KOPT-K1 (cell line): ENCODE results near the gene CR1L.
"Not testable (repeated sequence)": the region's sequence is repeated elsewhere in the genome, so short reads cannot be mapped to it uniquely, and the experiment has no call there.

Experiments used
- H3K27ac ChIP-seq: fragments of 200-600 bp; sonication (generic); 2 replicates; pipeline ENCODE4 v1.5.1; 2016; ENCODE audit warnings: antibody characterized with exemption, mild to moderate bottlenecking, low read depth, low read length; ENCODE audit not compliant: poor library complexity, severe bottlenecking
- H3K36me3 ChIP-seq: fragments of 200-600 bp; sonication (generic); 2 replicates; pipeline ENCODE4 v1.5.1; 2017; ENCODE audit warnings: antibody characterized with exemption, mild to moderate bottlenecking, low read length, moderate library complexity; ENCODE audit not compliant: insufficient read depth
- H3K9me3 ChIP-seq: fragments of 200-600 bp; sonication (generic); 2 replicates; pipeline ENCODE4 v1.5.1; 2017; ENCODE audit warnings: antibody characterized with exemption, low read length, mild to moderate bottlenecking; ENCODE audit not compliant: insufficient read depth, poor library complexity, severe bottlenecking

Gene CR1L

DNA sequence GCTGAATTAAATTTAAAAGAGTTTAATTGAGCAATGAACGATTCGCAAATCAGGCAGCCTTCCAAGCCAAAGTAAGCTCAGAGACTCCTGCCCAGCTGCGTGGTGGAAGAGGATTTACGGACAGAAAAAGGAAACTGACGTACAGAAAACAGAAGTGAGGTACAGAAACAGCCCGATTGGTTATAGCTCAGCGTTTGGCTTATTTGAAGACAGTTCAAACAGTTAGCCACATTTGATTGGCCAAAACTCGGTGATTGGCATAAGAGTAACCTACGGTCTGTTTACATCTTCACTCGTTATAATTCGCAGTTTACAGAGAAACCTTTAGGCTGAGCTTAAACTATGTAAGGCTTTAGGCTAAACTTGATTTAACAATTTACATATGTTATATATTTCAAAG, 46.9 kb downstream of the CR1L start:
- no peaks in the 10 kb centered on the region for H3K36me3 ChIP-seq
- H3K9me3 ChIP-seq, result no peaks in the 10 kb centered on the region

DNA sequence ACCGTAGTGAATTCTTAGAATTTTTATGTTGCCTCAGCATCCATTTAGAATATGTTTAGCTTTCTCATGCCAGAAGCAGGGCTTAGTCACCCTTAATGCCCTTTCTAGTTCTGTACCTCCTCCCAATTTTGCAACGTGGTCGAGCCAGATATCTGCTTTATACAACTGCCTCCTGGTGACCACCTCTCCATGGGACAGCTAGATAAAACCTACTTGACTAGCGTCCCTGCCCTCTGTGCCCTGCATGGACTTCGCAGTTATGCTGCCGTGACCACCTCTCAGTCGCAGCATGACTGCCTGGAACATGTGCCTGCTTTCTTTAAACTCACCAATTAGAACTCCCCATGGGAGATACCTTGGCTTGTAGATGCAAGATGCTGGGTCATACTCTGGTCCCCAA, 47.4 kb downstream of the CR1L start:
- not testable (repeated sequence) for H3K27ac ChIP-seq, H3K9me3 ChIP-seq, H3K36me3 ChIP-seq

More for the DNA sequence above, 46.9 kb downstream of the CR1L start:
- no peak overlapping the region for H3K27ac ChIP-seq

DNA sequence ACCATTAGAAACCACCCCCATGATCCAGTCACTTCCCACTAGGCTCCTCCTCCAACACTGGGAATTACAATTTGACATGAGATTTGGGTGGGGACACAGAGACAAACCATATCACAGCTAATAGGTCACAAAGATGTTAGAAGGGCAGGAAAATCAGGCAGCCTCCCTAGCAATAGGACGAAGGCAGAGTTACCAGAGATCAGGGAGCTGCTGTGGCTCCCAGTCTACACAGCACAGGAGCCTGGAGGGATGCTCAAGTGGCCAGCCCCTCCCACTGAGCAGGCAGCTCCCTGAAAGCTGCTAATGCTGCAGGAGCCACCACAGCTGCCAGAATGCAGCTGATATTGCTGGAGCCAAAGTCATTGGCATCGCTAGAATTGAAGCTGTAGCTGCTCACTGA, 51.0 kb downstream of the CR1L start:
- H3K9me3 ChIP-seq, result no peaks in the 10 kb centered on the region
- no peak overlapping the region for H3K27ac ChIP-seq

DNA sequence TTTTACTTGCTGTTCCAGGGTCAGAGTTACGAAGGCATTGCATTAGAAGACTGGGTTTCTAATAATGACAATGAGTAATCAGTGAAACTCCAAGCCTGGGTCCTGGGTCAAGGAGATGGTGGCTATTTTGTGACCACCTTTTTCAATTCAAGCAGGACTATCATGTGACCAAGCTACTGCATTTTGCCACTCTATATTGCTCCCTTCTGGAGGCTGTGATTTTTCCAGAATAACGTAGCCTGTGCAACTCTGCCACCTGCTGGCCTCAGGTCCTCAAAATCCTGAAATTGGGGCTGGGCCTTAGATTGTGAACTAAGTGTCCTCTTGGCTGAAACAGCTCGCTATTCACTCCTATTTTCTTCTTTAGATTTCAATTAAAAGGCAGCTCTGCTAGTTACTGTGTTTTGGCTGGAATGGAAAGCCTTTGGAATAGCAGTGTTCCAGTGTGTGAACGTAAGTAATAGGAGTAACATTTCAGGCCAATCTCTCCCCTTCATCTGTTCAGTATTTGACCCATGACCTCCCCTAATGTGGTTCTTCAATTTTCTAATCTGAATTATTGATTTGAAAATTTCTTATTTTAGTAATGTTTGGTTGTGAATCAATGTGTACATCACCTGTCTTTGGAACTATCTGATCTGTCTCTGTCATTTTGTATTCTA, 54.0 kb downstream of the CR1L start:
- Histone ChIP-seq H3K27ac (no peak overlapping the region), H3K9me3 (no peaks in the 10 kb centered on the region), H3K36me3 (no peaks in the 10 kb centered on the region)

More for the DNA sequence above, 51.0 kb downstream of the CR1L start:
- H3K36me3 ChIP-seq, result no peaks in the 10 kb centered on the region

DNA sequence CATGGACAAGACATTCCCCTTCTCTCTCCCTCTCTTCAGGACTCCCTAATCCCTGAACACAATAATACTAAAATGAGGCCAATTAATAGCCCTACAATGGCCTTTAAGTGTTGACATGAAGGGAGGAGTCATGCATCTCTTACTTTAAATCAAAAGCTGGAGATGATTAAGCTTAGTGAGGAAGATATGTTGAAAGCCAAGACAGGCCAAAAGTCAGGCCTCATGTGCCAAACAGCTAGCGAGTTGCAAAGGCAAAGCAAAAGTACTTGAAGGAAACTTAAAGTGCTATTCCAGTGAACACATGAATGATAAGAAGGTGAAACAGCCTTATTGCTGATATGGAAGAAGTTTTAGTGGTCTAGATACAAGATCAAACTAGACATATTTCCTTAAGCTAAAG, 57.4 kb downstream of the CR1L start:
- no peaks in the 10 kb centered on the region for H3K9me3 ChIP-seq
- no peak overlapping the region for H3K27ac ChIP-seq
- no peaks in the 10 kb centered on the region for H3K36me3 ChIP-seq

DNA sequence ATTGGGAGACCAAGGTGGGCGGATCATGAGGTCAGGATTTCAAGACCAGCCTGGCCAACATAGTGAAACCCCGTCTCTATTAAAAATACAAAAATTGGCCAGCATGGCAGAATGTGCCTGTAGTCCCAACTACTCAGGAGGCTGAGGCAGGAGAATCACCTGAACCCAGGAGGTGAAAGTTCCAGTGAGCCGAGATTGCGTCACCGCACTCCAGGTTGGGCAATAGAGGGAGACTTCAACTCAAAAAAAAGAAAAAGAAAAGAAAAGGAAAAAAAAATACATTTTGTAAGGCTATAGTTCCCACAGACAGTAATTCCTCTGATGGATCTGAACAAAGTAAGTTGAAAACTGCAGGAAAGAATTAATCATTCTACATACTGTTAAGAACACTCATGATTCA, 58.8 kb downstream of the CR1L start:
- H3K27ac ChIP-seq, result no peak overlapping the region
- no peaks in the 10 kb centered on the region for H3K9me3 ChIP-seq
- H3K36me3 ChIP-seq, result no peaks in the 10 kb centered on the region

DNA sequence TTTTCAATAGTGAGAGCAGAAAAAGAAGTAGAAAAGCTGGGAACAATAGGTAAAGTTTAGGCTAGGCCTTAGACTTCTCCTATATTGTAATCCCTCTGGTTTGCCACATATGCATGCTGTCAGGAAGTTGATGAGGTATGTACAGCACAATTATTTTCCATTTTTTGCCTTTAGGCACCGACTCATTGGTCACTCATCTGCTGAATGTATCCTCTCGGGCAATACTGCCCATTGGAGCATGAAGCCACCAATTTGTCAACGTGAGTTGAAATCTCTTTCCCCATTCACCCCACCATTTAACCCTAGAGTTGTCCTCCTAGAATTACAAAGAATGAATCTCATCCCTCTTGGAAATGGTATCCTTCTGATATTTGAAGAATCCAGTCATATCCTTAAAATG, 63.1 kb downstream of the CR1L start:
- H3K27ac ChIP-seq, H3K9me3 ChIP-seq, H3K36me3 ChIP-seq: not testable (repeated sequence)

DNA sequence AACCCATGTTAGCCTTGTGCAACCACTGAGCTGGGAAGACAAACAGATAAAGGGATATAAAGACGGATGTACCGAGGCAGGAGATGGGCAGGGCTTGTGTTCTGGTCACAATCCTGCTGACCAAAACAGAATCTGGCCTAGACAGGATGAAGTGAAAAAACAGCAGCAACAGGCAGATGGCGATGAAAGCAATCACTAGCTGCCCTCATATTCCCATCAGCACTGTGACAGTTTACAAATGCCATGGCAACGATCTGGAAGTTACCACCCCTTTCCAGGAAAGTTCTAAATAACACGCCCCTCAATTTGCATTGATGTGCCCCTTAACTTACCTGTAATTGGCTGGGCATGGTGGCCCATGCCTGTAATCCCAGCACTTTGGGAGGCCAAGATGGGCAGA, 66.4 kb downstream of the CR1L start:
- Histone ChIP-seq H3K9me3 (peaks cover 10% of the 10 kb centered on the region), H3K36me3 (no peaks in the 10 kb centered on the region), H3K27ac (no peak overlapping the region)

DNA sequence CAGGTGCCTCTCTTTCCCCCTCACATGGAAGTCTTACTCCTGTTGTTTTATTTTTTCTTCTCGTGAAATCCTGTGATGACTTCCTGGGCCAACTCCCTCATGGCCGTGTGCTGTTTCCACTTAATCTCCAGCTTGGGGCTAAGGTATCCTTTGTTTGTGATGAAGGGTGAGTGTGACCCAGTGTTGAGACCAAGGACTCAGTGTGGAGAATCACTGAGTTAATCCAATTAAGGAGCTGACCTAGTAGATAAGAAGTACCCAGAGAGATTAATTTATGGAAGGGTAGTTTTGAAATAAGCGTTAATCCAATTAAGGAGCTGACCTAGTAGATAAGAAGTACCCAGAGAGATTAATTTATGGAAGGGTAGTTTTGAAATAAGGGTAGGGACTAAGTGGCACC, 67.8 kb downstream of the CR1L start:
- not testable (repeated sequence) for H3K27ac ChIP-seq, H3K36me3 ChIP-seq
- H3K9me3 ChIP-seq, result peaks cover 10% of the 10 kb centered on the region

DNA sequence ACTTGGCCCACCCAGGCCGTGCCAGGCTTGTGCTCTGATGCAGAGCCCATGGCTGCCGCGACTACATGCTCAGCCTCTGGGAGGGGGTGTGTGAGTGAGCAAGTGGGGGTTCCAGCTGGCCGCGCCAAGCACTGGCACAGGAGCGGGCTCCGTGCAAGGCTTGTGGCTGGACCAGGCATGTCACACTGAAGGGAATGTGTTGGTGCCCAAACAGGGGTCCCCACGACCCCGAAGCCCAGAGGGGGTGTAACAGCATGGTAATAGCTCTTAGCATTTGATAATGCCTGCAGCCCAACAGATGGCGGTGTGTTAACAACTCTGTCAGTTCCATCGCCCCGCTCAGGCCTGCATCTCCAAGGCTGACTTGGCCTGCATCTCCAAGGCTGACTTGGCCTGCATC, 68.6 kb downstream of the CR1L start:
- Histone ChIP-seq H3K36me3 (no peaks in the 10 kb centered on the region), H3K9me3 (peaks cover 10% of the 10 kb centered on the region), H3K27ac (no peak overlapping the region)

DNA sequence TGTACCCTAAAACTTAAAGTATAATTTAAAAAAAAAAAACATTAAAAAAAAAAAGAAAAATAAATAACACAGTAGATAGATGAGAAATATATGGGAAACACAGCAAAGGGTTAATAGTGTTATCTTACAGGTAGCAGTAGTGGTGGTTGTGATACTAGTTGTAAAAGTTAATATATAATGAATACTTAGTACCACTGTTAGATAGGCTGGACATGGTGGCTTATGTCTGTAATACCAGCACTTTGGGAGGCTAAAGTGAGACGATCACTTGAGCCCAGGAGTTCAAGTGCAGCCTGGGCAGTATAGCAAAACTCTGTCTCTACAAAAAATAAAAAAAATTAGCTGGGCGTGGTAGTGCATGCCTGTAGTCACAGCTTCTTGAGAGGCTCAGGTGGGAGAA, 74.3 kb downstream of the CR1L start:
- peaks cover 6% of the 10 kb centered on the region for H3K9me3 ChIP-seq
- H3K27ac ChIP-seq, result no peak overlapping the region
- H3K36me3 ChIP-seq, result no peaks in the 10 kb centered on the region

DNA sequence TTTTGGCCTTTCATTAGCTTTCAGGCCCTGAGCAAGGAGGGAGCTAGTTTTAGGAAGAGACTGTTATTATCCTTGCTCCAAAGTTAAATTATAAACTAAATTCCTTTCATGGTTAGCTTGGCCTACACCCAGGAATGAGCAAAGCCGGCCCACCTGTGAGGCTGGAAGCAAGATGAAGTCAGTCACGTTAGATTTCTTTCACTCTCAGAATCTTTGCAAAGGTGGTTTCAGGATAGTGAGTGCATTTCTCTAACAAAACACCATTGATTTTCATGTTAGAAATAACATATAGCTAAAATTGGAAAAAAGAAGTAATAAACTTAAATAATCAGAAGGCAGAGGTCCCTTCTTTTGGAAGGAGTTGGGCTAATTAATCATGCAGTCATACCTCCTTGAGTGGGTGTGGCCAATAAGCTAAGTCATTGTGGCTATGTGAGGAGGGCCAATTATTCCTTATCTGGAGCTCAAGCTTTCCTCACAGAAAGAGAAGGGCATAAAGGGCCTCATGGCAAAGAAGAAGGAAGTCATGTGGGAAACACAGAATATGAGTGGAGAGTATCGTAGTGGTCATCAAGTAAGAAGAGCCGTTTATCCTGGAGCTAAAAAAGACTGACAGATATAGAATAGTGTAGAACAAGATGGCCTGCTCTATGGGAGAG, 83.4 kb downstream of the CR1L start:
- H3K36me3 ChIP-seq, H3K9me3 ChIP-seq, H3K27ac ChIP-seq: not testable (repeated sequence)

DNA sequence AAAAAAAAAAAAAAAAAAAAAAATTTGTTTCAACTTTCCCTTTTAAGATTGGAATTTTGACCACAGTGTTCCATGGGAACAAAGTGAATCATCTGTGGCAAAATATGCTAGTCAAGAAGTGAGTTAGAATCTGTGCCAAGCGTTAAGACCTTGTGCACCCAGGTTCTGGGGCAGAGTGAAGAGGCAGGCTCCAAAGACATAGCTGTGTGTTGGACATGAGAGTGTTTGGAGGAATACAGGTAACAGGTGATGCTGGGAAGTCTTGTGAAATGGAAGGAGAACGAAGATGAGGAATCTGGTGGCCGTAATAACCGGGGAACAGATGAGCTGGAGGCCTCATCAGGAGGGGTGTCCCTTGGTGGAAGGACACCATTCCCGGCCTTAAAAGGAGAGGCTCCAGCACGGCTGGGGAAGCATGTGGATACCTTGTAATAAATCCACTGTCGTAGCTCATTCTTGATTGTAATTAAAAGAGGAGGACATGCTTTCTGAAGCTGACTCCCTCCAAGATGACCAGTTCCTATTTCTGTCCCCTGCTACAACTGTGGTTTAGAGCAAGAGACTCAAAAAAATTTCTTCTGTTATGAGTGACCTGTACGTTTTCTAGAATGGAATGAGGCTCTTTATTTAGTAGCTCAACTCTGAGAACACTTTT, 92.7 kb downstream of the CR1L start:
- H3K27ac ChIP-seq, H3K36me3 ChIP-seq, H3K9me3 ChIP-seq: not testable (repeated sequence)

DNA sequence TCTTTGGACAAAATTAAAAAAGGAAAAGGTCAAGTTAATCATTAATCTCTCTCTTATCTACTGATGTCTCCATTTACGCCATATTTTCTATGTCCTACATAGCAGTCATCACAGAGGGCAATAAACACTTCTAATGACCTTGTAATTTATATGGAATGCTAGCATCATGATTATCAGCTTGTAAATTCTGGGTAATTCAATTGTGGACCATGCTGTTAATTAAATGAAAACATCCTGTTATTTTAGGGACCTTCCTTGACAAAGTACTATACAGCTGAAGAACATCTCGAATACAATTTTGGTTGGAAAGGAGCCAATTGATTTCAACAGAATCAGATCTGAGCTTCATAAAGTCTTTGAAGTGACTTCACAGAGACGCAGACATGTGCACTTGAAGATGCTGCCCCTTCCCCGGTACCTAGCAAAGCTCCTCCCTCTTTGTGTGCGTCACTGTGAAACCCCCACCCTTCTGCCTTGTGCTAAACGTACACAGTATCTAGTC, 93.3 kb downstream of the CR1L start:
- not testable (repeated sequence) for H3K27ac ChIP-seq, H3K36me3 ChIP-seq, H3K9me3 ChIP-seq

DNA sequence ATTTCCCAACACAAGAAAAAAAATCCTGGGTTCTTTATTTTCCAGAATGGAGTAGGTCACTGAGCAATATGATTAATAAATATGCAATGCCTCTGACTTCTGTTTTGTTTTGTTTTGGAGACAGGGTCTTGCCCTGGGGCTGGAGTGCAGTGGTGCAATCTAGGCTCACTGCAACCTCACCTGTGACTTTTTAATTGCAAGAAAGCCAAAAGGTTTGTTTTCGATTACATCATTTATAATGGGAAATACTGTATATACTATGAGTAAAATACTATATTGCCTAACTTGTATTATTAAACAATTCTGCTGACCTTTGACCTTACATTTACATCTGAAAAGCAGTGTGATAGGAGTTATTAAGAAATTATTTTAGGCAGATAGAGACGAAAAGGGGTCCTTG, 95.3 kb downstream of the CR1L start:
- Histone ChIP-seq H3K9me3 (no peaks in the 10 kb centered on the region), H3K36me3 (no peaks in the 10 kb centered on the region), H3K27ac (no peak overlapping the region)
